H1 (cell line): ENCODE measurements around the gene PPP2R2B. TPM values are rescaled to one million over a fixed set of nuclear protein-coding genes. Genes with fewer than 3 reads are reported as not detected.

Experiments
- CTCF ChIA-PET: fragments of 300-600 bp; sonication (Branson Sonifier 250); formaldehyde crosslinking; loops from one replicate; lab custom pipeline; 2021; ENCODE audit not compliant: partially characterized antibody; lab: Charles Lee
- POLR2A ChIA-PET: fragments of 300-600 bp; sonication (Branson Sonifier 250); formaldehyde crosslinking; loops from one replicate; lab custom pipeline; 2021; ENCODE audit warnings: inconsistent platforms; ENCODE audit not compliant: partially characterized antibody; lab: Charles Lee
- DNase-seq, 2 experiments: peaks; one replicate each; pipeline versions ENCODE4 v3.0.0 to v3.0.0-alpha.2; 2010 to 2022; ENCODE audit warnings: low spot score in 2 of 2, low read depth in 1 of 2, mixed read lengths in 1 of 2
- FAIRE-seq: peaks from 2 replicates; lab custom pipeline; 2011; peaks lifted over from hg19 to GRCh38; lab: Jason Lieb, UNC
- H2AFZ ChIP-seq: 2 replicates; pipeline ENCODE4 v1.8.1; 2012; ENCODE audit warnings: low read length, inconsistent platforms
- H2AK5ac ChIP-seq: 2 replicates; pipeline ENCODE4 v1.6.1; 2013; ENCODE audit warnings: low read depth, low read length
- H2BK120ac ChIP-seq: replicated peaks from 2 replicates; pipeline ENCODE3; 2013; ENCODE audit warnings: low read depth, low read length, inconsistent platforms
- H2BK12ac ChIP-seq: 2 replicates; pipeline ENCODE4 v1.6.1; 2013; ENCODE audit warnings: low read depth, low read length
- H2BK15ac ChIP-seq: 2 replicates; pipeline ENCODE4 v1.6.1; 2013; ENCODE audit warnings: low read length
- H2BK20ac ChIP-seq: 2 replicates; pipeline ENCODE4 v1.6.1; 2013; ENCODE audit warnings: low read length
- H2BK5ac ChIP-seq: 2 replicates; pipeline ENCODE4 v1.6.1; 2013; ENCODE audit warnings: low read depth, low read length
- H3K14ac ChIP-seq: 2 replicates; pipeline ENCODE4 v1.6.1; 2013; ENCODE audit warnings: inconsistent platforms; ENCODE audit not compliant: insufficient read length
- H3K18ac ChIP-seq: 2 replicates; pipeline ENCODE4 v1.6.1; 2013; ENCODE audit warnings: low read length; ENCODE audit errors: extremely low read depth
- H3K23ac ChIP-seq: 2 replicates; pipeline ENCODE4 v1.6.1; 2013; ENCODE audit warnings: inconsistent platforms; ENCODE audit not compliant: insufficient read length
- H3K23me2 ChIP-seq: 2 replicates; pipeline ENCODE4 v1.6.1; 2013; ENCODE audit warnings: low read depth, low read length
- H3K27ac ChIP-seq: 2 replicates; pipeline ENCODE4 v1.6.1; 2011; ENCODE audit warnings: low read depth, low read length, inconsistent platforms
- H3K27me3 ChIP-seq, 4 experiments: replicated peaks in 1 of 4; 1 replicate in 1 of 4; 2 replicates in 3 of 4; pipeline versions ENCODE4 v1.6.1 to v1.8.1; 2011 to 2013; ENCODE audit warnings: low read length in 3 of 4, mild to moderate bottlenecking in 3 of 4, inconsistent platforms in 2 of 4, mixed read lengths in 2 of 4, moderate library complexity in 1 of 4; ENCODE audit not compliant: control insufficient read depth in 3 of 4, insufficient read depth in 3 of 4; ENCODE audit errors: extremely low read depth in 1 of 4
- H3K36me3 ChIP-seq, 4 experiments: 2 replicates each; pipeline versions ENCODE4 v1.6.1 to v1.8.1; 2011 to 2013; ENCODE audit warnings: mild to moderate bottlenecking in 4 of 4, low read length in 3 of 4, moderate library complexity in 2 of 4, control low read depth in 1 of 4, inconsistent platforms in 1 of 4; ENCODE audit not compliant: insufficient read depth in 4 of 4, control insufficient read depth in 2 of 4
- H3K4ac ChIP-seq: replicated peaks from 2 replicates; pipeline ENCODE3; 2013; ENCODE audit warnings: low read length, low read depth, mixed read lengths, inconsistent platforms; ENCODE audit not compliant: insufficient read length
- H3K4me1 ChIP-seq, 4 experiments: replicated peaks in 1 of 4; 1 replicate in 1 of 4; 2 replicates in 3 of 4; pipeline versions ENCODE4 v1.6.1 to v1.8.1; 2011 to 2013; ENCODE audit warnings: low read length in 3 of 4, inconsistent platforms in 2 of 4, mixed read lengths in 1 of 4; ENCODE audit not compliant: insufficient read depth in 4 of 4, control insufficient read depth in 3 of 4
- H3K4me2 ChIP-seq, 2 experiments: 2 replicates each; pipeline versions ENCODE4 v1.6.1 to v1.8.1; 2011 to 2013; ENCODE audit warnings: low read depth in 2 of 2, low read length in 2 of 2, control low read depth in 1 of 2, inconsistent platforms in 1 of 2, mild to moderate bottlenecking in 1 of 2; ENCODE audit not compliant: insufficient read depth in 1 of 2
- H3K4me3 ChIP-seq, 4 experiments: fragments of 200-600, 300-600 bp in 1 of 4; sonication (generic), shearing (Covaris generic), sonication (Bioruptor Twin) in 1 of 4; 2 replicates each; pipeline versions ENCODE4 v1.5.1 to v1.8.1; 2011 to 2016; ENCODE audit warnings: low read length in 4 of 4, low read depth in 3 of 4, control low read depth in 2 of 4, inconsistent platforms in 2 of 4, mild to moderate bottlenecking in 2 of 4, mixed read lengths in 1 of 4, moderate library complexity in 1 of 4; ENCODE audit not compliant: insufficient read depth in 2 of 4; ENCODE audit errors: extremely low read depth in 1 of 4
- H3K56ac ChIP-seq: replicated peaks from 2 replicates; pipeline ENCODE3; 2013; ENCODE audit warnings: low read depth, mild to moderate bottlenecking, mixed read lengths, low read length, inconsistent platforms; ENCODE audit not compliant: insufficient read length
- H3K79me1 ChIP-seq: 2 replicates; pipeline ENCODE4 v1.6.1; 2013; ENCODE audit warnings: low read depth, low read length, control low read depth
- H3K79me2 ChIP-seq, 2 experiments: 2 replicates each; pipeline versions ENCODE4 v1.6.1 to v1.8.1; 2012 to 2013; ENCODE audit warnings: low read length in 2 of 2, mild to moderate bottlenecking in 2 of 2, inconsistent platforms in 1 of 2; ENCODE audit not compliant: insufficient read depth in 2 of 2, control insufficient read depth in 1 of 2
- H3K9ac ChIP-seq, 4 experiments: replicated peaks in 1 of 4; 1 replicate in 1 of 4; 2 replicates in 3 of 4; pipeline versions ENCODE4 v1.6.1 to v1.8.1; 2011 to 2013; ENCODE audit warnings: low read depth in 3 of 4, low read length in 3 of 4, control low read depth in 2 of 4, mild to moderate bottlenecking in 2 of 4, moderate library complexity in 2 of 4, inconsistent platforms in 1 of 4; ENCODE audit errors: extremely low read depth in 1 of 4
- H3K9me3 ChIP-seq, 2 experiments: 2 replicates each; pipeline versions ENCODE4 v1.6.1 to v1.8.1; 2012 to 2013; ENCODE audit warnings: mild to moderate bottlenecking in 2 of 2, moderate library complexity in 2 of 2, control low read depth in 1 of 2, inconsistent platforms in 1 of 2, low read depth in 1 of 2, low read length in 1 of 2, mixed read lengths in 1 of 2; ENCODE audit not compliant: insufficient read depth in 2 of 2
- H4K20me1 ChIP-seq, 2 experiments: replicated peaks in 1 of 2; 2 replicates each; pipeline versions ENCODE3 to v1.8.1; 2011 to 2013; ENCODE audit warnings: inconsistent platforms in 2 of 2, low read length in 2 of 2, mild to moderate bottlenecking in 1 of 2; ENCODE audit not compliant: insufficient read depth in 2 of 2, control insufficient read depth in 1 of 2
- H4K5ac ChIP-seq: 2 replicates; pipeline ENCODE4 v1.6.1; 2013; ENCODE audit warnings: low read length, low read depth, mixed read lengths, inconsistent platforms; ENCODE audit not compliant: insufficient read length
- H4K8ac ChIP-seq: 2 replicates; pipeline ENCODE4 v1.8.0; 2013; ENCODE audit warnings: mild to moderate bottlenecking, moderate library complexity, low read length, inconsistent platforms; ENCODE audit not compliant: insufficient read depth; ENCODE audit errors: extremely low read depth
- H4K91ac ChIP-seq: replicated peaks from 2 replicates; pipeline ENCODE3; 2013; ENCODE audit warnings: low read length, mixed read lengths, inconsistent platforms; ENCODE audit not compliant: insufficient read length
- CEBPB ChIP-seq: IDR thresholded peaks from 2 replicates; pipeline ENCODE4 v1.6.1; 2012; ENCODE audit warnings: low read depth, low read length
- E2F6 ChIP-seq: IDR thresholded peaks from 2 replicates; pipeline ENCODE4 v1.6.1; 2012; ENCODE audit warnings: inconsistent platforms
- JUND ChIP-seq: IDR thresholded peaks from 2 replicates; pipeline ENCODE4 v1.6.1; 2011; ENCODE audit warnings: mild to moderate bottlenecking, improper control_type of control experiment, low read length
- KDM1A ChIP-seq: fragments of 200-600, 300-600 bp; sonication (generic); IDR thresholded peaks from 2 replicates; pipeline ENCODE4 v1.7.1; 2016; ENCODE audit warnings: mild to moderate bottlenecking, low read length, borderline replicate concordance
- MAX ChIP-seq: IDR thresholded peaks from 2 replicates; pipeline ENCODE4 v1.6.1; 2012; ENCODE audit warnings: inconsistent platforms
- POLR2A ChIP-seq, 2 experiments: IDR thresholded peaks; 1 replicate in 1 of 2; 2 replicates in 1 of 2; pipeline ENCODE4 v1.6.1; 2011; ENCODE audit warnings: low read depth in 2 of 2, low read length in 2 of 2, mild to moderate bottlenecking in 2 of 2; ENCODE audit errors: control extremely low read depth in 1 of 2
- POLR2AphosphoS5 ChIP-seq: IDR thresholded peaks from 2 replicates; pipeline ENCODE4 v1.6.1; 2011; ENCODE audit warnings: low read depth, low read length
- RFX5 ChIP-seq: IDR thresholded peaks from 2 replicates; pipeline ENCODE4 v1.6.1; 2011; ENCODE audit warnings: low read depth, low read length, improper control_type of control experiment, borderline replicate concordance
- RNF2 ChIP-seq: fragments of 200-900, 300-1000 bp; sonication (generic); IDR thresholded peaks from 2 replicates; pipeline ENCODE4 v1.7.1; 2016; ENCODE audit warnings: borderline replicate concordance, low read depth, mild to moderate bottlenecking, antibody characterized with exemption, low read length; ENCODE audit not compliant: poor library complexity, severe bottlenecking; ENCODE audit errors: missing control alignments
- RXRA ChIP-seq: IDR thresholded peaks from 2 replicates; pipeline ENCODE4 v1.6.1; 2011; ENCODE audit warnings: low read depth, mild to moderate bottlenecking, low read length, moderate library complexity; ENCODE audit not compliant: insufficient read depth
- SP4 ChIP-seq: IDR thresholded peaks from 2 replicates; pipeline ENCODE4 v1.6.1; 2012; ENCODE audit warnings: low read length, inconsistent platforms
- WGBS, 2 experiments: shearing (Covaris generic) in 1 of 2; methylation state at CpG; one replicate each; pipeline versions ENCODE4 v1.1.6 to v1.1.7; 2013 to 2015; ENCODE audit warnings: low lambda C conversion rate in 2 of 2, mixed read lengths in 2 of 2, inconsistent platforms in 1 of 2, low coverage in 1 of 2, missing lambda C conversion rate in 1 of 2; ENCODE audit not compliant: insufficient replicate concordance in 2 of 2, insufficient coverage in 1 of 2, insufficient read length in 1 of 2; ENCODE audit errors: extremely low coverage in 1 of 2, missing lambda C conversion rate in 1 of 2; 5-methylcytosine and 5-hydroxymethylcytosine counted together
- polyA plus RNA-seq, 7 experiments: library from polyadenylated mRNA; depleted of rRNA in 3 of 7; stranded (reverse) in 5 of 7; unstranded in 2 of 7; fragments of >200 nt in 5 of 7; fragments of 200-250 nt in 2 of 7; gene quantifications; 1 replicate in 5 of 7; 2 replicates in 1 of 7; 4 replicates in 1 of 7; pipeline versions ENCODE4 v1.2.1 to v1.2.3, GENCODE V29; 2011 to 2013; ENCODE audit warnings: missing spikeins in 2 of 7, mixed read lengths in 2 of 7
- total RNA-seq: library from RNA; stranded (reverse); fragmentation: NEBNext Ultra II Directional; extraction: Animal tissue kit (Norgen Biotek cat#: 25700); gene quantifications from 2 replicates; pipeline ENCODE4 v1.2.1, GENCODE V29; 2021

PPP2R2B gene
- total and polyA plus RNA-seq, 2 of the 8 experiments (the other 6 are each of a cell fraction or from before 2014, with no cell fraction given): 21.1 to 37.1 TPM

- peaks cover 0 to 3% of the 10 kb centered on the region in 2 experiments; a peak in 1 of 4 replicates for H3K79me2 ChIP-seq
- peaks cover 2 to 15% (median 8%) of the 10 kb centered on the region in 4 experiments; a peak in 4 of 7 replicates for H3K4me1 ChIP-seq
- TF ChIP-seq RNF2: no peak
- no peak for TF ChIP-seq KDM1A
- no peak for TF ChIP-seq CEBPB
- no peak for TF ChIP-seq SP4
- TF ChIP-seq POLR2A (IDR thresholded peaks at IDR 0.05; ENCODE audit: control extremely low read depth in 1 of 2, low read depth in 2 of 2, low read length in 2 of 2): no peak
- TF ChIP-seq RFX5: no peak
- TF ChIP-seq RXRA: no peak
- TF ChIP-seq POLR2AphosphoS5: no peak
- TF ChIP-seq E2F6: no peak
- TF ChIP-seq MAX: no peak
- no peak for TF ChIP-seq JUND
- no peak overlapping the region for H3K9ac ChIP-seq
- no peaks in the 10 kb centered on the region for H3K27me3 ChIP-seq
- no peak overlapping the region for H3K18ac ChIP-seq
- no peaks in the 10 kb centered on the region for H3K79me1 ChIP-seq
- FAIRE-seq (peak; percentile 48), DNase-seq (peak in 1 of 2 experiments; percentile 31)
- no peaks in the 10 kb centered on the region for H3K9me3 ChIP-seq
- peak overlapping the region; percentile 84; the same call in 1 of the 2 replicates for H2BK15ac ChIP-seq
- 0 out of 2 replicates have a peak overlapping the region, but pooled peaks have one; percentile 76 for H2BK12ac ChIP-seq
- H2AK5ac ChIP-seq: no peak overlapping the region
- WGBS, 2 experiments: 84% methylated on average over 10 of the region's 10 CpGs; no CpG with 5 or more reads in 1 of the 2 experiments
- ChIA-PET CTCF (interaction anchor here (0.9 kb wide), 1 partner anchor 249 kb away, joined by 3 read pairs; no protein-coding TSS in a partner anchor), POLR2A (no interaction called here)
- peak overlapping the region; percentile 28; the same call in 1 of the 2 replicates for H2BK5ac ChIP-seq
- H3K36me3 ChIP-seq: no peaks in the 10 kb centered on the region
- no peak overlapping the region for H3K4ac ChIP-seq
- H3K14ac ChIP-seq: no peak overlapping the region
- H4K8ac ChIP-seq: no peak overlapping the region
- no peaks in the 10 kb centered on the region for H3K23me2 ChIP-seq
- H3K4me2 ChIP-seq: no peak overlapping the region
- H4K91ac ChIP-seq: peak overlapping the region; percentile 17
- H4K5ac ChIP-seq: no peak overlapping the region
- H2BK120ac ChIP-seq: no peak overlapping the region
- H3K23ac ChIP-seq: no peak overlapping the region
- H4K20me1 ChIP-seq: no peaks in the 10 kb centered on the region
- H3K56ac ChIP-seq: no peak overlapping the region
- H2AFZ ChIP-seq: no peak overlapping the region
- peak overlapping the region; percentile 28; the same call in 1 of the 2 replicates for H2BK20ac ChIP-seq
- H3K4me3 ChIP-seq: no peak overlapping the region
- no peak overlapping the region for H3K27ac ChIP-seq
These were observed 65.0 kb downstream of the PPP2R2B start for GRCh38 chr5:146813346-146814157.
